Non-pigmented ciliary epithelial cell (primary cell): ENCODE results near the gene SFT2D3.

Source experiments
- DNase-seq: peaks from one replicate; pipeline ENCODE4 v3.0.0-alpha.2; 2010; ENCODE audit warnings: low read depth

Gene SFT2D3

GRCh38 chr2:127701193-127701650, at the start of gene SFT2D3:
TSS of gene SFT2D3 (plus strand) at chr2:127701497. CDS start at chr2:127701529, 32 bp downstream.
- peak; percentile 42 for DNase-seq

GRCh38 chr2:127651971-127652550, 49.2 kb upstream of the SFT2D3 start:
- DNase-seq: no peak

GRCh38 chr2:127652786-127653357, 48.4 kb upstream of the SFT2D3 start:
- no peak for DNase-seq

GRCh38 chr2:127653421-127654083, 47.7 kb upstream of the SFT2D3 start:
- no peak for DNase-seq

GRCh38 chr2:127654084-127654837, 47.0 kb upstream of the SFT2D3 start:
- DNase-seq: no peak

- no peak for DNase-seq
Measured at GRCh38 chr2:127654838-127655175, 46.5 kb upstream of the SFT2D3 start.

- DNase-seq: no peak
Measured at GRCh38 chr2:127655209-127656073, 45.9 kb upstream of the SFT2D3 start.

- no peak for DNase-seq
Measured at GRCh38 chr2:127656569-127657231, 44.6 kb upstream of the SFT2D3 start.

GRCh38 chr2:127657232-127657595, 44.1 kb upstream of the SFT2D3 start:
- no peak for DNase-seq

GRCh38 chr2:127658146-127658545, 43.2 kb upstream of the SFT2D3 start:
- no peak for DNase-seq

GRCh38 chr2:127658641-127659407, 42.5 kb upstream of the SFT2D3 start:
- DNase-seq: no peak

GRCh38 chr2:127659408-127660290, 41.6 kb upstream of the SFT2D3 start:
- DNase-seq: no peak

GRCh38 chr2:127660291-127660578, 41.1 kb upstream of the SFT2D3 start:
- DNase-seq: no peak

GRCh38 chr2:127661072-127661649, 40.1 kb upstream of the SFT2D3 start:
- DNase-seq: no peak

- DNase-seq: no peak
Measured at GRCh38 chr2:127661949-127662510, 39.3 kb upstream of the SFT2D3 start.

GRCh38 chr2:127662937-127663565, 38.2 kb upstream of the SFT2D3 start:
- no peak for DNase-seq

GRCh38 chr2:127663566-127664064, 37.7 kb upstream of the SFT2D3 start:
- DNase-seq: no peak
